Type B pancreatic cell (in vitro differentiated cells): ENCODE data around the gene BDP1. TPM values are rescaled to one million over a fixed set of nuclear protein-coding genes. Genes with fewer than 3 reads are reported as not detected.

ENCODE experiments used
- DNase-seq: peaks from one replicate; pipeline ENCODE4 v3.0.0; 2021; ENCODE audit warnings: mixed read lengths; ENCODE audit not compliant: unreplicated experiment; ENCODE audit errors: extremely low spot score
- H3K27ac Mint-ChIP-seq: 2 replicates; pipeline ENCODE4 v1.8.0; 2021; ENCODE audit warnings: mild to moderate bottlenecking, mixed read lengths
- H3K27me3 Mint-ChIP-seq: 2 replicates; pipeline ENCODE4 v1.8.0; 2021; ENCODE audit warnings: mixed read lengths
- H3K36me3 Mint-ChIP-seq: 2 replicates; pipeline ENCODE4 v1.8.0; 2021; ENCODE audit warnings: mixed read lengths
- H3K4me1 Mint-ChIP-seq: one replicate; pipeline ENCODE4 v1.8.0; 2021; ENCODE audit warnings: mixed read lengths; ENCODE audit not compliant: unreplicated experiment
- H3K4me3 Mint-ChIP-seq: 2 replicates; pipeline ENCODE4 v1.8.0; 2021; ENCODE audit warnings: mild to moderate bottlenecking, mixed read lengths
- H3K9me3 Mint-ChIP-seq: 2 replicates; pipeline ENCODE4 v1.8.0; 2021; ENCODE audit warnings: mixed read lengths
- CTCF ChIP-seq: fragments of 200-600 bp; sonication (generic); conservative IDR thresholded peaks from 2 replicates; pipeline ENCODE4 v1.5.0; 2021; ENCODE audit warnings: antibody characterized with exemption, mild to moderate bottlenecking
- total RNA-seq: library from RNA; stranded (reverse); gene quantifications from 2 replicates; pipeline ENCODE4 v1.2.1, GENCODE V29; 2021; ENCODE audit warnings: low replicate concordance

Gene BDP1
- total RNA-seq, 1 donor from 2014 or later = 31.0 TPM

DNA sequence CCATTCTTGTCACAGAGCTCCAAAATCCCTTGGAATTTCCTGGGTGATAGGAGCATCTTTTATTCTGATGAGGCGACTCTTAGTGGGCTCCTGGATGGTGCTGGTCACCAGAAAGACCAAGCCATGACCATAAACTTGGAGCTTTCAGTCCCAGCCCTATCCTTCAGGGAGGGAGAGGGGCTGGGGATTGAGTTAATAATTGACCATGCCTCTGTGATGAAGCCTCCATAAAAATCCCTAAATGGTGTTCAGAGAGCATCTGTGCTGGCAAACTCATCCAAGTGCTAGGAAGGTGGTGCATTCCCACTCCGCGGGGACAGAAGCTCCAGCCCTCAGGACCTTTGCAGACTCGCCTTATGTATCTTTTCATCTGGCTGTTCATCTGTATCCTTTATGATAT lies 160.4 kb downstream of the BDP1 start:
- Mint-ChIP-seq H3K4me3 (no peak overlapping the region), H3K9me3 (no peaks in the 10 kb centered on the region), H3K4me1 (no peaks in the 10 kb centered on the region), H3K36me3 (peaks cover 19% of the 10 kb centered on the region), H3K27ac (no peak overlapping the region), H3K27me3 (no peaks in the 10 kb centered on the region)
- no peak for TF ChIP-seq CTCF
- no peak for DNase-seq

Other genes with a start within 250 kb of the BDP1 start
- gene MCCC2, start 131.7 kb downstream of the BDP1 start, total RNA-seq = 32.3 and 48.6 TPM in 2 replicates